Astrocyte (in vitro differentiated cells and primary cell): ENCODE results near the gene PCDHGA5. TPM values are rescaled to one million over a fixed set of nuclear protein-coding genes. Genes with fewer than 3 reads are reported as not detected.
"Not testable (repeated sequence)": the region's sequence is repeated elsewhere in the genome, so short reads cannot be mapped to it uniquely, and the experiment has no call there.

Experiments
- DNase-seq: peaks from one replicate; pipeline ENCODE4 v3.0.0-alpha.2; 2010; ENCODE audit warnings: low read depth
- FAIRE-seq: peaks from 2 replicates; lab custom pipeline; 2011; peaks lifted over from hg19 to GRCh38; lab: Jason Lieb, UNC
- H2AFZ ChIP-seq: 2 replicates; pipeline ENCODE4 v1.6.0; 2012; ENCODE audit warnings: low read depth, low read length, inconsistent platforms
- H3K27ac ChIP-seq: 2 replicates; pipeline ENCODE4 v1.5.1; 2011; ENCODE audit warnings: low read depth, low read length, inconsistent platforms
- H3K27me3 ChIP-seq: 2 replicates; pipeline ENCODE4 v1.6.0; 2011; ENCODE audit warnings: low read length, inconsistent platforms; ENCODE audit not compliant: insufficient read depth
- H3K36me3 ChIP-seq: 2 replicates; pipeline ENCODE4 v1.5.1; 2011; ENCODE audit warnings: low read length, inconsistent platforms; ENCODE audit not compliant: insufficient read depth
- H3K4me1 ChIP-seq: 2 replicates; pipeline ENCODE4 v1.5.1; 2011; ENCODE audit warnings: low read length, inconsistent platforms; ENCODE audit not compliant: insufficient read depth
- H3K4me2 ChIP-seq: 2 replicates; pipeline ENCODE4 v1.6.0; 2012; ENCODE audit warnings: low read length, inconsistent platforms
- H3K4me3 ChIP-seq: 2 replicates; pipeline ENCODE4 v1.5.1; 2011; ENCODE audit warnings: low read depth, mild to moderate bottlenecking, low read length, inconsistent platforms; ENCODE audit not compliant: insufficient read depth
- H3K79me2 ChIP-seq: 2 replicates; pipeline ENCODE4 v1.6.0; 2012; ENCODE audit warnings: mild to moderate bottlenecking, low read length, inconsistent platforms; ENCODE audit not compliant: insufficient read depth
- H3K9ac ChIP-seq: 2 replicates; pipeline ENCODE4 v1.6.0; 2012; ENCODE audit warnings: mild to moderate bottlenecking, low read length, inconsistent platforms
- H3K9me3 ChIP-seq: 2 replicates; pipeline ENCODE4 v1.5.1; 2012; ENCODE audit warnings: low read depth, mild to moderate bottlenecking, low read length, inconsistent platforms; ENCODE audit not compliant: insufficient read depth
- H4K20me1 ChIP-seq: 2 replicates; pipeline ENCODE4 v1.6.0; 2012; ENCODE audit warnings: low read length, inconsistent platforms; ENCODE audit not compliant: insufficient read depth
- H3K27ac Mint-ChIP-seq: one replicate; pipeline ENCODE4 v1.8.0; 2021; ENCODE audit warnings: mild to moderate bottlenecking, mixed read lengths; ENCODE audit not compliant: unreplicated experiment
- H3K27me3 Mint-ChIP-seq: one replicate; pipeline ENCODE4 v1.8.0; 2021; ENCODE audit warnings: low read depth, mixed read lengths; ENCODE audit not compliant: unreplicated experiment
- H3K36me3 Mint-ChIP-seq: one replicate; pipeline ENCODE4 v1.8.0; 2021; ENCODE audit warnings: low read depth, mixed read lengths; ENCODE audit not compliant: unreplicated experiment
- H3K4me1 Mint-ChIP-seq: one replicate; pipeline ENCODE4 v1.8.0; 2021; ENCODE audit warnings: low read depth, mixed read lengths; ENCODE audit not compliant: unreplicated experiment
- H3K4me3 Mint-ChIP-seq: one replicate; pipeline ENCODE4 v1.8.0; 2021; ENCODE audit warnings: mild to moderate bottlenecking, moderate library complexity, mixed read lengths; ENCODE audit not compliant: unreplicated experiment
- H3K9me3 Mint-ChIP-seq: one replicate; pipeline ENCODE4 v1.8.0; 2021; ENCODE audit warnings: mild to moderate bottlenecking, mixed read lengths; ENCODE audit not compliant: unreplicated experiment
- EZH2 ChIP-seq: IDR thresholded peaks from 2 replicates; pipeline ENCODE4 v1.6.1; 2012; ENCODE audit warnings: mild to moderate bottlenecking, low read length, inconsistent platforms; ENCODE audit not compliant: insufficient read depth
- total RNA-seq: library from RNA; stranded (reverse); gene quantifications from 2 replicates; pipeline ENCODE4 v1.2.1, GENCODE V29; 2021
- TF ChIP-seq, protein P1 (sequence below): IDR thresholded peaks from 2 replicates; pipeline ENCODE4 v1.5.1; 2011; ENCODE audit warnings: low read depth, mild to moderate bottlenecking, inconsistent platforms, low read length, moderate library complexity; ENCODE audit not compliant: insufficient read depth

The PCDHGA5 gene
- total RNA-seq, 1 donor from 2014 or later = 0.30 TPM

DNA sequence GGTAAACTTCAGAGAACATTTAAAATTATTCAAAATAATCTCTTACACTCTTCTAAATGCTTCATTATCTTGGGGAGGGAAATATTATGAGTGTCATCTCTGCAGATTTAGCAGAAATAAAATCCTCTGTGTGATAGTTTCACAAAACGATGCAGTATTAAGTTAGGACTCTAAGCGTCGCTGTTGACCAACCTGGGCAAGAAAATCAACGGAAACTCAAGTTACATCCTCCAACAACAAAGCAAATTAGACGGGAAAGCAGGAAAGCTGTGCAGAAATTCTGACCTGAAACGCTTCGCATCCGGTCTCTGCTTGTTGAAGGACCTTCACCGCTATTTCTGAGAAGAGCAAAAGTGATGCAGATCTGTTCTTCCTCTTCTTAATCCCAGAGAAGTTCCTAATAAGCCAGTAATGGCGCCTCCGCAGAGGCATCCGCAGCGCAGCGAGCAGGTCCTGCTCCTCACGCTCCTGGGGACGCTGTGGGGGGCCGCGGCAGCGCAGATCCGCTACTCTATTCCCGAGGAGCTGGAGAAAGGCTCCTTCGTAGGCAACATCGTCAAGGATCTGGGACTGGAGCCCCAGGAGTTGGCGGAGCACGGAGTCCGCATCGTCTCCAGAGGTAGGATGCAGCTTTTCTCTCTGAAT is 9.8 kb downstream of the PCDHGA5 start, which contains the start of gene PCDHGA6:
Gene PCDHGA6, plus strand, starts transcription at position 219 of the 645 bp plus-strand sequence. Its CDS starts 193 bp downstream, at position 412.
- peak within 1 kb of the TSS; percentile 76 for H2AFZ ChIP-seq
- peaks cover 31% of the 10 kb centered on the region for H3K9me3 Mint-ChIP-seq
- H3K4me2 ChIP-seq = peak within 1 kb of the TSS; percentile 72

GRCh38 chr5:141374627-141375026 is 10.7 kb downstream of the PCDHGA5 start:
- TF ChIP-seq, protein P1, sequence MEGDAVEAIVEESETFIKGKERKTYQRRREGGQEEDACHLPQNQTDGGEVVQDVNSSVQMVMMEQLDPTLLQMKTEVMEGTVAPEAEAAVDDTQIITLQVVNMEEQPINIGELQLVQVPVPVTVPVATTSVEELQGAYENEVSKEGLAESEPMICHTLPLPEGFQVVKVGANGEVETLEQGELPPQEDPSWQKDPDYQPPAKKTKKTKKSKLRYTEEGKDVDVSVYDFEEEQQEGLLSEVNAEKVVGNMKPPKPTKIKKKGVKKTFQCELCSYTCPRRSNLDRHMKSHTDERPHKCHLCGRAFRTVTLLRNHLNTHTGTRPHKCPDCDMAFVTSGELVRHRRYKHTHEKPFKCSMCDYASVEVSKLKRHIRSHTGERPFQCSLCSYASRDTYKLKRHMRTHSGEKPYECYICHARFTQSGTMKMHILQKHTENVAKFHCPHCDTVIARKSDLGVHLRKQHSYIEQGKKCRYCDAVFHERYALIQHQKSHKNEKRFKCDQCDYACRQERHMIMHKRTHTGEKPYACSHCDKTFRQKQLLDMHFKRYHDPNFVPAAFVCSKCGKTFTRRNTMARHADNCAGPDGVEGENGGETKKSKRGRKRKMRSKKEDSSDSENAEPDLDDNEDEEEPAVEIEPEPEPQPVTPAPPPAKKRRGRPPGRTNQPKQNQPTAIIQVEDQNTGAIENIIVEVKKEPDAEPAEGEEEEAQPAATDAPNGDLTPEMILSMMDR = no peak
- no peak for TF ChIP-seq EZH2
- H3K4me1 Mint-ChIP-seq = no peaks in the 10 kb centered on the region
- no peak overlapping the region for H2AFZ ChIP-seq
- no peaks in the 10 kb centered on the region for H3K36me3 ChIP-seq
- FAIRE-seq = no peak
- no peak overlapping the region for H3K4me3 Mint-ChIP-seq
- H3K36me3 Mint-ChIP-seq = peaks cover 7% of the 10 kb centered on the region
- H3K79me2 ChIP-seq = no peaks in the 10 kb centered on the region
- H3K4me1 ChIP-seq = no peaks in the 10 kb centered on the region
- H3K27me3 Mint-ChIP-seq = no peaks in the 10 kb centered on the region
- no peak overlapping the region for H3K27ac ChIP-seq
- H3K9me3 Mint-ChIP-seq = peaks cover 31% of the 10 kb centered on the region
- H3K4me3 ChIP-seq = peak overlapping the region; percentile 49
- peaks cover 52% of the 10 kb centered on the region for H3K9me3 ChIP-seq
- peak overlapping the region; percentile 72 for H3K4me2 ChIP-seq
- no peaks in the 10 kb centered on the region for H3K27me3 ChIP-seq
- no peak for DNase-seq
- H3K27ac Mint-ChIP-seq = no peak overlapping the region
- no peaks in the 10 kb centered on the region for H4K20me1 ChIP-seq
- H3K9ac ChIP-seq = no peak overlapping the region

More for the DNA sequence above, 9.8 kb downstream of the PCDHGA5 start, which contains the start of gene PCDHGA6:
- Mint-ChIP-seq H3K36me3 (peaks cover 7% of the 10 kb centered on the region), H3K4me3 (no peak within 1 kb of the TSS), H3K4me1 (no peaks in the 10 kb centered on the region), H3K27ac (no peak within 1 kb of the TSS), H3K27me3 (no peaks in the 10 kb centered on the region)
- H3K27ac ChIP-seq = no peak within 1 kb of the TSS
- peaks cover 52% of the 10 kb centered on the region for H3K9me3 ChIP-seq
- H4K20me1 ChIP-seq = no peaks in the 10 kb centered on the region
- H3K36me3 ChIP-seq = no peaks in the 10 kb centered on the region
- no peaks in the 10 kb centered on the region for H3K4me1 ChIP-seq
- peak within 1 kb of the TSS; percentile 49 for H3K4me3 ChIP-seq
- H3K79me2 ChIP-seq = no peaks in the 10 kb centered on the region
- H3K9ac ChIP-seq = peak within 1 kb of the TSS; percentile 22
- no peak for FAIRE-seq
- TF ChIP-seq, protein P1 = peak; percentile 49
- TF ChIP-seq EZH2 = no peak
- H3K27me3 ChIP-seq = no peaks in the 10 kb centered on the region
- DNase-seq = peak; percentile 6

- not testable (repeated sequence) for H3K36me3 ChIP-seq, H3K4me1 ChIP-seq, H3K27me3 Mint-ChIP-seq, H3K36me3 Mint-ChIP-seq, H3K27me3 ChIP-seq, H3K4me3 Mint-ChIP-seq, H3K4me1 Mint-ChIP-seq, H4K20me1 ChIP-seq, H3K27ac ChIP-seq, H3K27ac Mint-ChIP-seq, H3K4me3 ChIP-seq, H3K79me2 ChIP-seq, H3K9ac ChIP-seq, H2AFZ ChIP-seq, H3K4me2 ChIP-seq, DNase-seq, FAIRE-seq
- H3K9me3 ChIP-seq = peaks cover 46% of the 10 kb centered on the region
- peaks cover 28% of the 10 kb centered on the region for H3K9me3 Mint-ChIP-seq
Measured at GRCh38 chr5:141375444-141376155, 11.6 kb downstream of the PCDHGA5 start.
